Activated naive CD4-positive, alpha-beta T cell treated with anti-CD3 and anti-CD28 coated beads, Interleukin-2, amount 50 U/mL, for 72 hours (primary cell): ENCODE data around the gene ZFP42. TPM values are rescaled to one million over a fixed set of nuclear protein-coding genes. Genes with fewer than 3 reads are reported as not detected.
"Not testable (repeated sequence)": the region's sequence is repeated elsewhere in the genome, so short reads cannot be mapped to it uniquely, and the experiment has no call there.

Source experiments
- ATAC-seq, 2 donors: fragments of 150-1000 bp; cut with Tn5 transposase; 2 replicates each; pipeline ENCODE4 v1.10.0; 2021; ENCODE audit warnings: mild to moderate bottlenecking in 2 of 2, moderate library complexity in 2 of 2
- DNase-seq, 2 donors: peaks; one replicate each; pipeline ENCODE4 v3.0.0; 2021 to 2022; ENCODE audit warnings: low spot score in 2 of 2
- H3K27ac Mint-ChIP-seq, 2 donors: one replicate each; pipeline ENCODE4 v1.8.0; 2022; ENCODE audit warnings: mild to moderate bottlenecking in 2 of 2, mixed read lengths in 2 of 2
- H3K36me3 Mint-ChIP-seq, 2 donors: one replicate each; pipeline ENCODE4 v1.8.0; 2022; ENCODE audit warnings: mixed read lengths in 2 of 2
- H3K9me3 Mint-ChIP-seq, 2 donors: one replicate each; pipeline ENCODE4 v1.8.0; 2022; ENCODE audit warnings: mixed read lengths in 2 of 2
- total RNA-seq, 2 donors: library from RNA; stranded (reverse); gene quantifications; one replicate each; pipeline ENCODE4 v1.2.3, GENCODE V29; 2022

ZFP42 gene
- total RNA-seq, 2 donors from 2014 or later: not detected

DNA sequence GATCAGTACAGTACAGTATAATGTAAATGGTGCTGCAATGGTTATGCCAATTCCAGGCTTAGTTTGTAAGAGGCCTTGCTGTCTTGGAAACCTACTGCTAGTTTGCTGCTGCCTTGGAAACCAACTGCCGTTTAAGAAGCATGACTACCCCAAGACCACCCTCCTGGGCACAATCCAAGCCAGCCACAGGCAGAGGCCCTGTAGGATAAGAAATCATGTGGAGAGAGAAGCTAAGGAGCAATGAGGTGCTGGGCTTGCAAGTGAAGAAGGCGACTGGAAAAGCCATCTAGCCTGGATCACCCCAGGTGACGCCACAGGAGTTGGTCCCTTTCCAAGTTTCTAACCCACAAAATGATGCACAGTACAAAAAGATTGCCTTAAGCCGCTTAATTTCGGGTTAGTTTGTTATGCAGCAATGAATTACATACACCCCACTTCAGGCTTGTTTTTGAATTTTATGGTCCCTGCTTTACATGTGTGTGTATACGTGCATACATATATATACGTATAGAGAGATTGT, 16.9 kb downstream of the ZFP42 start:
- ATAC-seq (no peak), DNase-seq (no peak)
- no peaks in the 10 kb centered on the region for H3K36me3 Mint-ChIP-seq
- no peak overlapping the region for H3K27ac Mint-ChIP-seq
- H3K9me3 Mint-ChIP-seq: peaks cover 5 to 26% of the 10 kb centered on the region in 2 donors

DNA sequence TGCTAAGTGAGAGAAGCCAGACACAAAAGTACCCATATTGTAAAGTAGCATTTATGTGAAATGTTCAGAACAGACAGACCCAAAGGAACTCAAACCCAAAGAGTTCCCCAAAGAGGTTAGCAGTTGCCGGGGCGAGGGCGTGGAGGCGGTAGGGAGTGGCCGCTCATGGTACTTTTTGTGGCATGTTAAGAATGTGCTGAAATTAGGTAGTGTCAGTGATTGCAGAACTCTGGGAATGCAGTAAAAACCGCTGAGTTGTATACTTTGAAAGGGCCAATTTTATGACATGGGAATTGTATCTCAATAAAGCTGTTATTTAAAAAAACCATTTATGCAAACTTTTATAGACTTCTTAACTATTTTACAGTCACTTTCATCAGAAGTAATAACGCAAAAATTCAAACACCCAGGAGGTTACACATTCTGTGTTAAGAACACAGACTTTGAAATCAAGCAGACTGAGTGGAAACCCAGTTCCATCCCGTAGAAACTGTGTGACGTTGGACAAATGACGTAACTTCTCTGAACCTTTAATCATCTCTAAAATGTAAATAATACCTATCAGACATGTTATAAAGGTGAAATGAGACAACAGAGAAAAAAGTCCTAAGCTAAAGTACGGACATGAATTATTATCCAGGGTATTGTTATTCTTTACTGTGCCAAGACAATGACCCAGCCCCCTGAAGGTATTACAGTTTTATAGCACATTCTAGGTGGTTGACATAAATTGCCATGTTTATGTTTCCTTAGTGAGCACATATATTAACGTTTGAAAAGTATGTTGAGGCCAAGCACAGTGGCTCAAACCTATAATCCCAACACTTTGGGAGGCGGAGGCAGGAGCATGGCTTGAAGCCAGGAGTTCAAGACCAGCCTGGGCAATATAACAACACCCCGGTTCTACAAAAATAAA, 19.7 kb downstream of the ZFP42 start:
- H3K9me3 Mint-ChIP-seq: peaks cover 5 to 19% of the 10 kb centered on the region in 2 donors
- H3K27ac Mint-ChIP-seq: no peak overlapping the region
- H3K36me3 Mint-ChIP-seq: no peaks in the 10 kb centered on the region
- ATAC-seq (no peak), DNase-seq (no peak)

DNA sequence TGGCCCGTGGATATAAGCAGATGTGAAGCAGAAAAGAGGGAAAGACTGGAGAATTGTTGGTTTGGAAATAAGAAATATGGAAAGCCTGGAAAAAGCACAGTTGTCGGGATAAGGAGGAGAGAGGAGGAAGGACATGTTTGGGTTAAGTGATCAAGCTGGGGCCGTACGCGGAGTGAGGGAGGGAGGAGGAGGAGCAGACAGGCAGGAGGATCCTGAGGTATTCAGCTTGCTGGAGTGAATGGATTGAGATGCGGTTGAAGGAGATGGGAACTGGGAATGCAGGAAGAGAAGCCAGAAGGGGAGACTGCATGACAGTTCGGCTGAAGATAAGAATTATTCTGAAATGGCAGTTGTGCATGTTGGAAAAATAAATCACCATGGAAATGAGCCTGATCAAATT, 21.2 kb downstream of the ZFP42 start:
- Mint-ChIP-seq H3K36me3 (no peaks in the 10 kb centered on the region), H3K27ac (no peak overlapping the region), H3K9me3 (peaks cover 5 to 15% of the 10 kb centered on the region in 2 donors)
- DNase-seq: no peak
- ATAC-seq: no peak

DNA sequence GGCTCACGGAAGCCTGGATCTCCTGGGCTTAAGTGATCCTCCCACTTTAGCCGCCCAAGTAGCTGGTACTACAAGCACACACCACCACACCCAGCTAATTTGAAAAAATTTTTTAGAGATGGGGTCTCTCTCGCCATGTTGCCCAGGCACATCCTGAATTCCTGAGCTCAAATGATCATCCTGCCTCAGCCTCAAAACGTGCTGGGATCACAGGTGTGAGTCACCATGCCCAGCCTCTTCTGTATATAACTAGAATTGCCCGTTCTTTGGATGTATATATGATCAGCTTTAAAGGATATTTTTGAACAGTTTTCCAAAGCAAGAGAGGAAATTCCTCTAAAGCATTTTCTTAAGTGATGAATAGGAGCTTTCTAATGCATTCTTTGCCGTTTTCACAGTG, 22.7 kb downstream of the ZFP42 start:
- DNase-seq (no peak), ATAC-seq (no peak)
- H3K27ac Mint-ChIP-seq: no peak overlapping the region
- no peaks in the 10 kb centered on the region for H3K36me3 Mint-ChIP-seq
- H3K9me3 Mint-ChIP-seq: peaks cover 9 to 18% of the 10 kb centered on the region in 2 donors

DNA sequence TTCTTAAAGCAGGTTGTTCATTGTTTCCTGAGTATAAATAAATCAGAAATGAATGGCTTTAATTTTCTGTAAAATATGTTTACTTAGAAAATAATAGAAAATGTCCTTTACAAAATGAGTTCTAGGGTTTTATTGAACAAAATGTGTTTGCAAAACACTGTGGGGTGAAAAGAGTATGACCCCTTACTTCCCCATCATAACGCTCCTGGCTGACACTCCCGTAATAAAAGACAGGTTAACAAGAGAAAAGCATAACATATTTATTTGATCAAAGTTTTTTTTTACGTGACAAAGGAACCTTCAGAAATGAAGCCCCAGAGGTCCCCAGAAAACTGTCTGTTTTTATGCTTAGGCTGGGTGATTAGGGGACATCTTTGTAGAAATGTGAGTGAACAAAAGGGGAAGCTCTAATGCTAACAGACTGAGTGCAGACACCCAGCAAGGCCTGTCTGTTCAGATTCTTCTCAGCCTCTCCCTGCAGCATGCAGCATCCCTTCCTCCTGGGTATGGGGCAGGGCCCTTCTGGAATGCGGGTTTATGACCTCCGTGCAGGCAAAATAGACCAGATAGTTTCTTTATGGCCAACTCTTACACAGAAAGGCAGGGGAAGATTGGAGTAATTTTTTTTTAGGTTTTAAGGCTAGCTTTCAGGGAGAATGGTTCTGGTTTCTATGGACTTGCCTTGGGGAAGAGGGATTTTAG, 26.1 kb downstream of the ZFP42 start:
- Mint-ChIP-seq H3K9me3 (peaks cover 6% of the 10 kb centered on the region in 2 donors), H3K36me3 (no peaks in the 10 kb centered on the region), H3K27ac (no peak overlapping the region)
- DNase-seq: no peak
- ATAC-seq: no peak

DNA sequence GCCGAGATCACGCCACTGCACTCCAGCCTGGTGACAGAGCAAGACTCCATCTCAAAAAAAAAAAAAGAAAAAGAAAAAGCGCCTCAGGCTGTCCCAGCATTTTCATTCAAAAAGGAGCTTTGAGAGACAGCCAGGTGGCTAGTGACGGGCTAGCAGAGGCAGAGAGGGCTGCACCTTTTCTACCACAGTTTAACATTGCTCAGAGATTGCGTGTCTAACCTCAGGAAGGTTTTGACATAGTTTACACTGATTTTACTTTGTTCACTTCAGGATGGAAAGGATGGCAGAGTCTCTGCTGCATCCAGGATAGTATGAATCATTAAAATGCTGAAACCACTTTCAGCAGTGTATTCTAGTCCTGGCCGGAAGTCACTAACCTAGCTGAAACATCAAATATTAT, 28.1 kb downstream of the ZFP42 start:
- DNase-seq: no peak
- Mint-ChIP-seq H3K27ac (no peak overlapping the region), H3K36me3 (no peaks in the 10 kb centered on the region), H3K9me3 (peaks cover 4 to 7% of the 10 kb centered on the region in 2 donors)
- ATAC-seq: no peak

DNA sequence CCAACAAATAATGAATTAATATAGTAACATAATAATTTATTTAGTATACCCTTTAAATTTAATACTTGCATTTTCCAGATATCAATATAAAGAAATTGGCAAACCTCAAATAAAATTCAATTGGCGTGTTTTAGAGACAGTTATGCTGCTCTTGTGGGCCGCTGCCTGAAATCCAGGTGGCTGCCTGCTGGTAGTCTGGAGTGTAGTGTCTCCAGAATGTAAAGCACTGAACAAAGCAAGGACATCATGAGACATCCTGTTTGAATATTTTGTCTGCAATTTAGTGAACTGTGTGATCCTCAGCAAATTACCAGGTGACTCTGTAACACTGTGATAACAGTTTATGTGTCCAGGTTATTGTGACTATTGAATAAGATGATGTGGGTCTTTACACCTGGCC, 29.9 kb downstream of the ZFP42 start:
- Mint-ChIP-seq H3K9me3 (peaks cover 10 to 14% of the 10 kb centered on the region in 2 donors), H3K36me3 (peaks cover 0 to 11% of the 10 kb centered on the region in 2 donors)
- ATAC-seq: no peak

DNA sequence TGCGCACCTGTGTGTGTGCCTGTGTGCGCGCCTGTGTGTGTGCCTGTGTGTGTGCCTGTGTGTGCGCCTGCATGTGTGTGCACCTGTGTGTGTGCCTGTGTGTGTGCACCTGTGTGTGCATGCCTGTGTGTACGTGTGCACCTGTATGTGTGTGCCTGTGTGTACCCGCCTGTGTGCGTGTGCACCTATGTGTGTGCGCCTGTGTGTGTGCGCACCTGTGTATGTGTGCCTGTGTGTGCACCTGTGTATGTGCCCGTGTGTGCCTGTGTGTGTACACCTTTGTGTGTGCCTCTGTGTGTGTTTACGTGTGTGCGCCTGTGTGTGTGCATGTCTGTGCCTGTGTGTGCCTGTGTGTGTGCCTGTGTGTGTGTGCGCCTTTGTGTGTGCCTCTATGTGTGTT, 33.5 kb downstream of the ZFP42 start:
- Mint-ChIP-seq H3K36me3 (peaks cover 0 to 11% of the 10 kb centered on the region in 2 donors), H3K27ac (no peak overlapping the region), H3K9me3 (peaks cover 6 to 16% of the 10 kb centered on the region in 2 donors)
- ATAC-seq (no peak), DNase-seq (no peak)

More for the DNA sequence above, 29.9 kb downstream of the ZFP42 start:
- H3K27ac Mint-ChIP-seq: no peak overlapping the region
- no peak for DNase-seq

DNA sequence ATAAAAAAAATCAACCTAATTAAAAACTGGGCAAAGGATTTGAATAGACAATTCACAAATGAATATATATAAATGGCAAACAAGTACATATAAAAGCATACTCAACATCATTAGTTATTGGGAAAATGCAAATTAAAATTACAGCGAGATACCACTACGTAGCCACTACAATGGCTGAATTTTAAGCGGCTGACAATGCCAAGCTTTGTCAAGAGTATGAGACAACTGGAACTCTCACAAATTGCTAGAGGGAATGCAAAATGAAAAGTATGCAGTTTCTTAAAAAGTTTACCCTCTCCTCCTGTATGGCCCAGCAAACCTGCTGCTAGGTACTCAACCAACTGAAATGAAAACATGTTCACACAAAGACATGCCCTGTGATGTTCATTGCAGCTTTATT, 34.8 kb downstream of the ZFP42 start:
- ATAC-seq (no peak), DNase-seq (no peak)
- Mint-ChIP-seq H3K27ac (no peak overlapping the region), H3K36me3 (peaks cover 0 to 11% of the 10 kb centered on the region in 2 donors), H3K9me3 (peaks cover 6 to 16% of the 10 kb centered on the region in 2 donors)

DNA sequence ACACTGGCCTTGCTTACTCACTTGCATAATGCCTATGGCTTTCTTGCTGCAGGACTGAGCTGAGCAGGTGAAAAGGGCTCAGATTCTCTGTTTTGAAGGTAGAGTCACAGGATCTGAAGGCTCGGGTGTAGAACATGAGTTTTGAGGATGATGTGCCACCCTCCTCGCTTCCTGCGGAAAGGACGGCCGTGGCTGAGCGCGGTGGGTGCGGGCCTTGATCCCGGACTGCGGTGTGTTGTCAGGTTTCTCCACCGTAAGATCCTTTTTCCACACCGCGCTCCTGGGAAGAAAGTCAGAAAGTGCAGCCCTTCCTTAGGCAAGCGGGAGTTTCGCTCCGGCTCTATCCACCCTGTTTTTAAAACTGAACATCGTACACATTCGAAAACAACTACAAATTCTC, 36.2 kb downstream of the ZFP42 start:
- no peak for DNase-seq
- Mint-ChIP-seq H3K27ac (no peak overlapping the region), H3K9me3 (peaks cover 6 to 15% of the 10 kb centered on the region in 2 donors), H3K36me3 (peaks cover 0 to 11% of the 10 kb centered on the region in 2 donors)
- no peak for ATAC-seq

DNA sequence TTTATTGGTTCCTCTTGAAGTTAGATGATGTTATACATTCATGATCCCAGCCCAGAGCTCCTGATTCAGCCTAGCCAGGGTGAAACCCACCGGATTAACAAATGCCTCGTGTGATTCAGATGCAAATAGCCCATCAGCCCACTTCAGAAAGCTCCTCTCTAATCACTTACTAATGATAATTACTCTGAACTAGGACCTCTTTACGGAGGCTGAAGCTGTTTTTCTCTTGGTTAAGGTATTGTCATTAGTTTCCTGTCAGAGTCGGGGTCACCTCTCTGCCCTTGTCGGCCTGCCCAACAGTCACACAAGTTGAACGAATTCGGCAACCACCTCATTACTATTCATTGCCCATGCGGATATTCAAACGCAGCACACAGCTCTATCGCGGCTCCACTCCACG, 36.6 kb downstream of the ZFP42 start:
- H3K36me3 Mint-ChIP-seq: peaks cover 0 to 11% of the 10 kb centered on the region in 2 donors
- no peak overlapping the region for H3K27ac Mint-ChIP-seq
- DNase-seq (no peak), ATAC-seq (no peak)
- H3K9me3 Mint-ChIP-seq: peaks cover 6 to 12% of the 10 kb centered on the region in 2 donors

DNA sequence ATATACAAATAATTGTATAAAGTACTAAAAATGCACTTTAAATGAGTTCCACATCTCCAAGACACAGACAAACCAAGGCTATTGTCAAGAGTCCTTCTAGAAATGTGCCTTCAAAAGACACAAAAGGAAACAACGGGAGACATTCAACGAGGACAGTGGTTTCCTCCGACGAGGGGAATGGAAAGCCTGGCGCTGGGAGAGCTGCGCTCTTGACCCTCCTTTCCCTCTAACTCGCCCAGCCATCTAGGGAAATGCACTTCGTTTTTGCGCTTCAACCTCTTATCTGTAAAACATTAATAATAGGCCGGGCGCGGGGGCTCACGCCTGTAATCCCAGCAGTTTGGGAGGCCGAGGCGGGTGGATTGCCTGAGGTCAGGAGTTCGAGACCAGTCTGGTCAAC, 37.0 kb downstream of the ZFP42 start:
- DNase-seq (no peak), ATAC-seq (no peak)
- H3K9me3 Mint-ChIP-seq: peaks cover 6 to 12% of the 10 kb centered on the region in 2 donors
- no peak overlapping the region for H3K27ac Mint-ChIP-seq
- peaks cover 0 to 11% of the 10 kb centered on the region in 2 donors for H3K36me3 Mint-ChIP-seq

DNA sequence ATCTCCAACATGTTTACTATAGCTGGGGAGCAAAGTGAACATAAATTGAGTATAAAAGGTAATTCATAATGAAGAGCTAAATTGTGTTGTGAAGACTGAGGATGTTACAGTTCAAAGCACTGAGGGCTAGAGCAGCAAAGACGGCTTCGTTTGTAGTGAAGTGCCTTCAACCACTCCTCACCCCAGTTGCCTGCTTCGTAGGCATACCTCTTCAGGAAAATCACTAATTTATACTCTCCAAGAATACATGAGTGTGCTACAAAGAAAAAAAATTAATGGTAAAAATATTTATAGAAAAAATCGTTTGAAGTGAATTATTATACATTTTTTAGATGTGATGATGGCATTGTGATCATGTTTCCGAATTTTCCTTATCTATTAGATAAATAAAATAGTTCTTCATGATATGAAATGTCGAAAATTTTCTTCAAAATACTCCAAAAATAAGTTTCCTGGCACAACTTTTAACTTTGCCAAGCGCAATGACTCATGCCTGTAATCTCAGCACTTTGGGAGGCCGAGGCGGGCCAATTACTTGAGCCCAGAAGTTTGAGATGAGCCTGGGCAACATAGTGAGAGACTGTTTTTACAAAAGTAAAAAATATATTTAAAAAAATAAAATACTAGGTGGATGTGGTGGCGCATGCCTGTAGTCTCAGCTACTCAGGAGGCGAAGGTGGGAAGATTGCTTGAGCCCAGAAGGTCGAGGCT, 41.6 kb downstream of the ZFP42 start:
- no peak overlapping the region for H3K27ac Mint-ChIP-seq
- DNase-seq (no peak), ATAC-seq (no peak)
- H3K9me3 Mint-ChIP-seq: peaks cover 0 to 3% of the 10 kb centered on the region in 2 donors
- no peaks in the 10 kb centered on the region for H3K36me3 Mint-ChIP-seq

DNA sequence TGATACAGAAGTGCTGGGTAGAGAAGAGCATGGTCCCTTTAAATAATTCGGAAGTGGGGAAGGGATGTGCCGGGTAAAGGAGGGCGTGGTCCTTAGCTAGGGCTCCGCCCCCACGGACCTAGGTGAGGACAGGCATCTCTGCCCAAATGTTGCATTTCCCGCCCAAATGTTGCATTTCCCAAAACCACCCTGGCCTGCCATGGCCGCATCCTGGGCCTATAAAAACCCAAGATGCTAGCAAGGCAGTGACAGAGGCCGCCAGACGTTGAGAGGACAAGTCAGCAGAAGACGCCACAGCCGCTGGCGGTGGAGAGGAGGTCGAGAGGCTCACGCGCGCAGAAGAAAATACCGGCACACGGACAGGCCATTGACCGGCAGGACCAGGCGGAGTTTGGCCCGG, 46.1 kb downstream of the ZFP42 start:
- no peak for DNase-seq
- no peaks in the 10 kb centered on the region for H3K36me3 Mint-ChIP-seq

DNA sequence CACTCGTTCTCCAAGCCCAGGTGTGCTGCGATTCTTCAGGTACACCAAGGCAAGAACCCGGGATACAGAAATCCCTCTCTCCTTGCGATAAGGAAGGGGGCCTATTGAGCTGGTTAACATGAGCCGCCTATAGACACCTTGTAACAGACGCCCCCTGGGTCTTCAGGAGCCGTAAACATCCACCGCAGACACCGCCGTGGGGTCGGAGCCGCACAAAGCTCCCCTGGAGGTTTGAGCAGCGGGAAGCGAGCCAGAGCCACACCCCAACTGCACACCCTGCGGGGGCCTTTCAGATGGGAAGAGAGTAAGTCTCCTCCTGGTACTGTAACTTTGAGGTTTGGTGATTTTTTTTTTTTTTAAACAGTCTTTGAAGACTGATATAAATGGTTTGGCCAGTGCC, 46.6 kb downstream of the ZFP42 start:
- ATAC-seq: no peak
- DNase-seq: no peak
- H3K9me3 Mint-ChIP-seq: peaks cover 3 to 5% of the 10 kb centered on the region in 2 donors
- H3K27ac Mint-ChIP-seq: no peak overlapping the region
- H3K36me3 Mint-ChIP-seq: no peaks in the 10 kb centered on the region

More for the DNA sequence above, 46.1 kb downstream of the ZFP42 start:
- ATAC-seq: no peak
- Mint-ChIP-seq H3K27ac (no peak overlapping the region), H3K9me3 (peaks cover 3 to 5% of the 10 kb centered on the region in 2 donors)

DNA sequence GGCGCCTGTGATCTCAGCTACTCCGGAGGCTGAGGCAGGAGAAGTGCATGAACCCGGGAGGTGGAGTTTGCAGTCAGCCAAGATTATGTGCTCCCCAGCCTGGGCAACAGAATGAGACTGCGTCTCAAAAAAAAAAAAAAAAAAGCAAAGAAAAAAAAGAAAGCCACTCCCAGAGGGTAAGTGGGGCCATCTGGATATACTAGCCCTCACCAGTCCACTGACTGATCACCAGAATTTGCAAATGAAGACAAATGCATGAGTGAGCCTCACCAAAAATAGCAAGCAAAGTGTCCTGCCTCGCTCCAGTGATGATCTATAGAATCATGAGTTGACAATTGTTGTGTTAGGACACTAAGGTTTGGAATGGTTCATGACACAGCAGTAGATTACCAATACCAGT, 47.6 kb downstream of the ZFP42 start:
- no peaks in the 10 kb centered on the region for H3K36me3 Mint-ChIP-seq
- DNase-seq: no peak
- no peak overlapping the region for H3K27ac Mint-ChIP-seq
- H3K9me3 Mint-ChIP-seq: peaks cover 3 to 5% of the 10 kb centered on the region in 2 donors
- no peak for ATAC-seq

DNA sequence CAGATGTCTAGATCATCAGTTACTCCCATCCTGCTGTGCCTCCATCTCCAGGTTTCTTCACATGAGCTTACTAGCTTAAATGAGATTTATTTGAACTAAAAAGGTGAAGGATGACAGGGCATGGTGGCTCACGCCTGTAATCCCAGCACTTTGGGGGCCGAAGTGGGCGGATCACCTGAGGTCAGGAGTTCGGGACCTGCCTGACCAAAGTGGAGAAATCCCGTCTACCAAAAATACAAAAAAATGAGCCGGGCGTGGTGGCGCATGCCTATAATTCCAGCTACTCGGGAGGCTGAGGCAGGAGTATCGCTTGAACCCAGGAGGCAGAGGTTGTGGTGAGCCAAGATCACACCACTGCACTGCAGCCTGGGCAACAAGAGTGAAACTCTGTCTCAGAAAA, 49.9 kb downstream of the ZFP42 start:
- H3K9me3 Mint-ChIP-seq, H3K36me3 Mint-ChIP-seq, H3K27ac Mint-ChIP-seq, DNase-seq, ATAC-seq: not testable (repeated sequence)
